H1 (cell line): ENCODE measurements around the gene EIF4A2. TPM values are rescaled to one million over a fixed set of nuclear protein-coding genes. Genes with fewer than 3 reads are reported as not detected.

Source experiments
- GTF2F1 ChIP-seq: IDR thresholded peaks from 2 replicates; pipeline ENCODE4 v1.6.1; 2012; ENCODE audit warnings: low read depth, low read length, improper control_type of control experiment, borderline replicate concordance
- SP4 ChIP-seq: IDR thresholded peaks from 2 replicates; pipeline ENCODE4 v1.6.1; 2012; ENCODE audit warnings: low read length, inconsistent platforms
- polyA plus RNA-seq, 7 experiments: library from polyadenylated mRNA; depleted of rRNA in 3 of 7; stranded (reverse) in 5 of 7; unstranded in 2 of 7; fragments of >200 nt in 5 of 7; fragments of 200-250 nt in 2 of 7; gene quantifications; 1 replicate in 5 of 7; 2 replicates in 1 of 7; 4 replicates in 1 of 7; pipeline versions ENCODE4 v1.2.1 to v1.2.3, GENCODE V29; 2011 to 2013; ENCODE audit warnings: missing spikeins in 2 of 7, mixed read lengths in 2 of 7
- total RNA-seq: library from RNA; stranded (reverse); fragmentation: NEBNext Ultra II Directional; extraction: Animal tissue kit (Norgen Biotek cat#: 25700); gene quantifications from 2 replicates; pipeline ENCODE4 v1.2.1, GENCODE V29; 2021
- TF ChIP-seq, protein P1 (sequence below): IDR thresholded peaks from 2 replicates; pipeline ENCODE4 v1.6.1; 2012; ENCODE audit warnings: low read length, inconsistent platforms

The EIF4A2 gene
- total and polyA plus RNA-seq, 2 of the 8 experiments (the other 6 are each of a cell fraction or from before 2014, with no cell fraction given) = 527 to 604 TPM

DNA sequence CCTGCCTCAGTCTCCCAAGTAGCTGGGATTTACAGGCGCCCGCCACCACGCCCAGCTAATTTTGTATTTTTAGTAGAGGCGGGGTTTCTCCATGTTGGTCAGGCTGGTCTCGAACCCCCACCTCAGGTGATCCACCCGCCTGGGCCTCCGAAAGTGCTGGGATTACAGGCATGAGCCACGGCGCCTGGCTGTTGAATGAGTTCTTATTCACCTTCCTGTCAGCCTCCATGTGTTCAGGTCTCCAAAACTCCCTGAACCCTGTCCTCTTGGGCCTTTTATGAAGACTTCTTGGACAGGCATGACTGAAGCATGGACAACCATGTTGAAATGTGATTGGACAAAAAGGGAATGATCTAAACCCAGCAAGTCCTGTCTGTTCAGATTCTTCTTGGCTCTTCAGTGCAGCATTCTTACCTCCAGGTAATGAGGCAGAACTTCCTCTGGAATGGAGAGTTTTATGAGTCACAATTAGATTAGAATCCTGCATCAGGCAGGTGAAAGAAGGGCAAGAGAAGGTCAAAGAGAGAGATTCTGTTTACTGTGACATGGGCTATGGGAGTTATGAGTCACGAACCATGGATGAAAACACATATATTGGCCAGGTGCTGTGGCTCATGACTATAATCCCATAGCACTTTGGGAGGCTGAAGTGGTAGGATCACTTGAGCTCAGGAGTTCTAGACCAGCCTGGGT lies 23.1 kb upstream of the EIF4A2 start (continued):
- TF ChIP-seq, protein P1, sequence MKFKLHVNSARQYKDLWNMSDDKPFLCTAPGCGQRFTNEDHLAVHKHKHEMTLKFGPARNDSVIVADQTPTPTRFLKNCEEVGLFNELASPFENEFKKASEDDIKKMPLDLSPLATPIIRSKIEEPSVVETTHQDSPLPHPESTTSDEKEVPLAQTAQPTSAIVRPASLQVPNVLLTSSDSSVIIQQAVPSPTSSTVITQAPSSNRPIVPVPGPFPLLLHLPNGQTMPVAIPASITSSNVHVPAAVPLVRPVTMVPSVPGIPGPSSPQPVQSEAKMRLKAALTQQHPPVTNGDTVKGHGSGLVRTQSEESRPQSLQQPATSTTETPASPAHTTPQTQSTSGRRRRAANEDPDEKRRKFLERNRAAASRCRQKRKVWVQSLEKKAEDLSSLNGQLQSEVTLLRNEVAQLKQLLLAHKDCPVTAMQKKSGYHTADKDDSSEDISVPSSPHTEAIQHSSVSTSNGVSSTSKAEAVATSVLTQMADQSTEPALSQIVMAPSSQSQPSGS = no peak
- no peak for TF ChIP-seq SP4
- TF ChIP-seq GTF2F1 = no peak
- TF ChIP-seq, all 59 proteins: peak for 0
